ENCODE data around the gene DEAF1.

Gene DEAF1

GRCh38 chr11:643849-644738, 50.9 kb downstream of the DEAF1 start:
- no peak for DNase-seq

- DNase-seq = no peak
Measured at GRCh38 chr11:643366-643765, 51.7 kb downstream of the DEAF1 start.

- no peak for DNase-seq
Measured at GRCh38 chr11:641806-642370, 53.1 kb downstream of the DEAF1 start.

- peak in 1 of 2 experiments; percentile 62 for DNase-seq
Measured at GRCh38 chr11:640021-640706, 54.9 kb downstream of the DEAF1 start.

- no peak for DNase-seq
Measured at GRCh38 chr11:639332-639955, 55.6 kb downstream of the DEAF1 start.

DNA sequence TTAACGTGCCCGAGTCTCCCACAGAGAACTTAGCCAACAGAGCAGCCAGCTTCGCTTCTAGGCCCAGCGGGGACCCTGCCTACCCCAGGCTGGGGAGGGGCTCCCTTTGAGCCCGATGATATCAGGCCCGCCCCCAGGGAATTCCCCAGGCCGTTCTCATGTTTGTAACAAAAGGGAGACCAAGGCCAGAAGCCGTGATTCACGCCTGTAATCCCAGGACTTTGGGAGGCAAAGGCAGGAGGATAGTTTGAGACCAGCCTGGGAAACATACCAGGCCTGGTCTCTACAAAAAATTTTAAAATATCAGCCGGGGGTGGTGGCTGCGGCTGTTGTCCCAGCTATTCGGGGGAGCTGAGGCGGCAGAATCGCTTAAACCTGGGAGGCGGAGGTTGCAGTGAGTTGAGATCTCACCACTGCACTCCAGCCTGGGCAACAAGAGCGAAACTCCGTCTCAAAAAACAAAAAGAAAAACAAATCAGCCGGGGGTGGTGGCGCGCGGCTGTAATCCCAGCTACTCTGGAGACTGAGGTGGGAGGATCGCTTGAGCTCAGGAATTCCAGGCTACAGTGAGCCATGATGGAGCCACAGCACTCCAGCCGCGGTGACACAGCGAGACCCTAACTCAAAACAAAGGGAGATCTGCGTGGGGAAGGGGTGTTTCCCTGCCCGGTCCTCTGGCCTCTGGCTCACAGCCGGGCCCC, 56.2 kb downstream of the DEAF1 start:
- DNase-seq = no peak

GRCh38 chr11:637593-638521, 57.2 kb downstream of the DEAF1 start:
- no peak for DNase-seq

DNA sequence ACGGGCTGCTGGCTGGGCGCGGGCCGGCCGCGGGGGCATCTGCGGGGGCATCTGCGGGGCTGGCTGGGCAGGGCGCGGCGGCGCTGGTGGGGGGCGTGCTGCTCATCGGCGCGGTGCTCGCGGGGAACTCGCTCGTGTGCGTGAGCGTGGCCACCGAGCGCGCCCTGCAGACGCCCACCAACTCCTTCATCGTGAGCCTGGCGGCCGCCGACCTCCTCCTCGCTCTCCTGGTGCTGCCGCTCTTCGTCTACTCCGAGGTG, 57.8 kb downstream of the DEAF1 start:
- no peak for DNase-seq

DNA sequence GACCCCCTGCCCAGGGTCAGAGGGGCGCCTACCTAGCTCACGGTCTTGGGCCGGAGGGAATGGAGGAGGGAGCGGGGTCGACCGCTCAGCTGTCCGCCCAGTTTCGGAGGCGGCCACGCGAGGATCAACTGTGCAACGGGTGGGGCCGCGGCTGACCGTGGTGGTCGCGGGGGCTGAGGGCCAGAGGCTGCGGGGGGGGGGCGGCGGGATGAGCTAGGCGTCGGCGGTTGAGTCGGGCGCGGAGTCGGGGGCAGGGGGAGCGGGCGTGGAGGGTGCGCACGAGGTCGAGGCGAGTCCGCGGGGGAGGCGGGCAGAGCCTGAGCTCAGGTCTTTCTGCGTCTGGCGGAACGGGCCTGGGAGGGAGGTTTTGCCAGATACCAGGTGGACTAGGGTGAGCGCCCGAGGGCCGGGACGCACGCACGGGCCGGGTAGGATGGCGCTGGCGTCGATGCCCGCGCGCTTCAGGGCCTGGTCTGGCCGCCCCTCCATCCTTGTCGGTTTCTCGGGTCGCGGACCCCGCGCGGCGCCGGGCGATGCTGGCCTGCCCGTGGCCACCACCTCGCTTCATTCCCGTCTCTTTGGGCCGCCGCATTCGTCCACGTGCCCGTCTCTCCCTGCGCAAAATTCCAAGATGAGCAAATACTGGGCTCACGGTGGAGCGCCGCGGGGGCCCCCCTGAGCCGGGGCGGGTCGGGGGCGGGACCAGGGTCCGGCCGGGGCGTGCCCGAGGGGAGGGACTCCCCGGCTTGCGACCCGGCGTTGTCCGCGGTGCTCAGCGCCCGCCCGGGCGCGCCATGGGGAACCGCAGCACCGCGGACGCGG, 58.3 kb downstream of the DEAF1 start, which contains the start of gene DRD4:
Gene DRD4 (plus strand): TSS at position 759 of the 822 bp plus-strand sequence. CDS start 36 bp downstream, at position 795.
- no peak for DNase-seq

DNA sequence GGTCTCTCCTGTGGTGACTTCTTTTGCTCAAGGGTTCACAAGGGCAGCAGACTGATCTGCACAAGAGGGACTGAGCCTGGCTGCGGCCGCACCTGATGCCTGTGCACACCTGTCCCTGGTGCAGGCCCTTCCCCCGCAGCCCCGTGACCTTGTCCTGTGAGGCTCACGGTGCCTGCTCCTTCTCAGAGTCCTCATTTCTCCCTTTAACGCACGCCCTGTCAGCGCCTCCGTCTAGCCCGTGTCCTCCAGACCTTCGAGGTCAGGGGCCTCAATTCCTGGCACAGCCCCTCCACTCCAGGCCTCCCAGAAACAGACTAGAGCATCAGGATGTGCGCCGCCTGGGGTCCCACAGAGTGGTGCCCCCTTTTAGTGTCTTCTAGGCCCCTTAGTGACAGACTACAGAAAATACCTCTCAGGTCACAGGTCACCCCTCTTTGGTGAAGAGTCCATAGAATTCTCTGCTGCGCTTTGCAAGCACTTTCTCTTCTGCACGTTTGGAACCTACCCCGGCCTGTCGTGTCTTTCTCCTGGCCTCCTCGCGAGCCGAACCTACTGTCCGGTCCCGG, 59.0 kb downstream of the DEAF1 start:
- no peak for DNase-seq

DNA sequence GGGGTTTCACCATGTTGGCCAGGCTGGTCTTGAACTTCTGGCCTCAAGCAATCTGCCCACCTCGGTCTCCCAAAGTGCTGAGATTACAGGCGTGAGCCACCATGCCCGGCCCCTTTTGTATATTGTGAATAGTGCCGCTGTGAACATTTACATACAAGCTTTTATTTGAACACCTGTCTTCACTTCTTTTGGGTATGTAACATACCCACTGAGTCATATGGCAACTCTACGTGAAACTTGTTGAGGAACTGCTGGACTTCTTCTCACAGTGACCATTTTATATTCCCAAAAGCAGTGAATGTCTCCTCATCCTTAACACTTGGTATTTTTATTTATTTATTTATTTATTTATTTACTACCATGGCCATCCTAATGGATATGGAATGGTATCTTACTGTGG, 64.2 kb downstream of the DEAF1 start:
- DNase-seq = no peak

GRCh38 chr11:629237-629583, 65.8 kb downstream of the DEAF1 start:
- peak; percentile 35 to 44 for DNase-seq

DNA sequence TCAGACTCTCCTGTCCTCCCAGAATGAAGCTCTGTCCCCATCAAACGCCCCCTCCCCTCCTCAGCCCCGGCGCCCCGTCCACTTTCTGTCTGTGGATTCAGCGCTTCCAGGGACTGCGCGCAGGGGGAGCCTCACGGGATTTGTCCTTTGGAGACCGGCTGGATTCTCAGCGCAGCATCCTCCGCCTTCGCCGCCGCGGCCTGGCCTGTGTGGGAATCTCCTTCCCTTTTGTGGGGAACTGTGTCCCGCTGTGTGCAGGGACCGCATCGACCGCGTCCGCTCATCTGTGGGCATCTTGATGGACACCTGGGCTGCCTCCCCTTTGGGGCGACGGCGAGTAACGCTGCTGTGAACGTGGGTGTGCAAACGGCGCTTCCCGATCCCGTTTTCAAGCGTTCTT, 67.0 kb downstream of the DEAF1 start:
- DNase-seq = no peak

GRCh38 chr11:627308-627576, 67.8 kb downstream of the DEAF1 start:
- DNase-seq = no peak

GRCh38 chr11:626475-627307, 68.3 kb downstream of the DEAF1 start, which contains the start of gene SCT:
Gene SCT, minus strand, starts transcription at chr11:627181. Its CDS starts 38 bp downstream, at chr11:627143.
- DNase-seq = no peak

GRCh38 chr11:625636-626268, 69.3 kb downstream of the DEAF1 start:
- no peak for DNase-seq

DNA sequence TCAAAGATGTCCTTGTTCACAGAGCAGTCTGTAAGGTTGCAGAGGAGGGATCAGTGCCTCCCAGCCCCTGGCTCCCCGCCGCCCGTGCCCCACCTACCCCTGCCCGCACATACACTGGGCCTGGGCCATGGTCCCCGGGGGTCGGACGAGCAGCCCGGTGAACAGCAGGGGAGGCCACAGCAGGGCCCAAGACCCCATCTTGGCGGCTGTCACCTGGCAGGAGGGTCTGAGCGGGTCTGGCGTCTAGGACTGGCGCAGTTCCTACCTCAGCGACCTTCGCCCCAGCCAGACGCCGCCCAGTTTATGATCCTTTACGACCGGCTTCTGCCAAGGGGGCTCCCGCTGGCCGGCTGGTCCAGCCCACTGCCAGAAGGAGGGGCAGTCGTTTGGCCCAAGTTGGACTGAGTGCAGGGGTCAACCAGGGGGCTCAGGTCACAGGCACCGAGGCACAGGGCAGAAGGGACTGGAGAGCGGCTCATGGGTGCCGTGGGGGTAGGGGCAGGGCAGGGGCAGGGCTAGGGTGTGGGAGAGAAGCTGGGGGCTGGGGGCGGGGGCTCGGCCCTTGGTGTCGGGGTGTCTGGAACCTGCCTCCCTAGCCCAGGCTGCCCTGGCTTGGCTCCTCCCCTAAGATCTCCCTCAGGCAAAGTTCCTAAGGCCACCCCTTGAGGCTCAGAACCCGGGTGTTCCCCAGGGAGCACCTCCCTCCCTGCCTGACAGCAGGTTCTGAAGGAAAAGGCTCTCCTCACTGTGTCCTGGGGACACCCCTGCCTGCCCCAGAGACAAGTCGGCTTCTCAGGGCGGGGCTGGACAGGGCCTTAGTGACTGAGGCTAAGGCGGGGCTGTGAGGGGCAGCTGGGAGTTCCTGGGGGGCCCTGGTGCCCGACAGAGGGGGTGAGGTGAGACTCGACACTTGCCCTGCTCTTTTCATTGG, 70.1 kb downstream of the DEAF1 start, which contains the start of gene CDHR5:
Gene CDHR5 (minus strand): TSS at position 251 of the 931 bp plus-strand sequence. CDS start 53 bp downstream, at position 198.
- DNase-seq = no peak

Measured in Kasumi-1 (cell line).